HTR-8/SVneo (cell line): ENCODE measurements around the gene SIRT4.

Experiments
- DNase-seq: peaks from one replicate; pipeline ENCODE4 v3.0.0; 2011; ENCODE audit warnings: low spot score, mixed read lengths; ENCODE audit not compliant: insufficient read length
- FAIRE-seq: peaks from 2 replicates; lab custom pipeline; 2011; peaks lifted over from hg19 to GRCh38; lab: Jason Lieb, UNC

Gene SIRT4

GRCh38 chr12:120276734-120277133, 25.4 kb upstream of the SIRT4 start:
- FAIRE-seq (no peak), DNase-seq (no peak)

GRCh38 chr12:120278137-120279069, 23.7 kb upstream of the SIRT4 start:
- DNase-seq (no peak), FAIRE-seq (no peak)

GRCh38 chr12:120283318-120283717, 18.8 kb upstream of the SIRT4 start:
- DNase-seq (no peak), FAIRE-seq (no peak)

- DNase-seq (no peak), FAIRE-seq (no peak)
Measured at GRCh38 chr12:120284381-120284780, 17.7 kb upstream of the SIRT4 start.

- no peak for FAIRE-seq
- DNase-seq: no peak
Measured at GRCh38 chr12:120286768-120287490, 15.2 kb upstream of the SIRT4 start.

- DNase-seq (no peak), FAIRE-seq (no peak)
Measured at GRCh38 chr12:120287491-120287890, 14.6 kb upstream of the SIRT4 start.

- no peak for FAIRE-seq
- DNase-seq: no peak
Measured at GRCh38 chr12:120290609-120291305, 11.4 kb upstream of the SIRT4 start.

- FAIRE-seq (no peak), DNase-seq (no peak)
Measured at GRCh38 chr12:120292411-120292660, 9.8 kb upstream of the SIRT4 start.

GRCh38 chr12:120292661-120293531, 9.2 kb upstream of the SIRT4 start, which contains the start of gene RNU4-1:
TSS of gene RNU4-1 (minus strand) at chr12:120293237.
- DNase-seq (peak; percentile 54), FAIRE-seq (no peak)

GRCh38 chr12:120314220-120314619, 12.1 kb downstream of the SIRT4 start:
- DNase-seq (no peak), FAIRE-seq (no peak)

GRCh38 chr12:120316798-120317223, 14.7 kb downstream of the SIRT4 start:
- no peak for FAIRE-seq

GRCh38 chr12:120317224-120318105, 15.3 kb downstream of the SIRT4 start:
- FAIRE-seq: peak; percentile 99
- peak; percentile 99 for DNase-seq

More at GRCh38 chr12:120316798-120317223, 14.7 kb downstream of the SIRT4 start:
- no peak for DNase-seq

- DNase-seq: no peak
Measured at GRCh38 chr12:120321382-120322202, 19.5 kb downstream of the SIRT4 start.

GRCh38 chr12:120323772-120324171, 21.7 kb downstream of the SIRT4 start:
- FAIRE-seq (no peak), DNase-seq (no peak)

More at GRCh38 chr12:120321382-120322202, 19.5 kb downstream of the SIRT4 start:
- FAIRE-seq: no peak

- no peak for FAIRE-seq
- DNase-seq: no peak
Measured at GRCh38 chr12:120324841-120325417, 22.8 kb downstream of the SIRT4 start.

GRCh38 chr12:120327593-120327992, 25.5 kb downstream of the SIRT4 start, which contains the start of gene PLA2G1B:
TSS of gene PLA2G1B (minus strand) at chr12:120327779. CDS start at chr12:120327753, 26 bp downstream.
- FAIRE-seq (no peak), DNase-seq (no peak)

GRCh38 chr12:120328228-120328627, 26.1 kb downstream of the SIRT4 start:
- no peak for DNase-seq
- no peak for FAIRE-seq

GRCh38 chr12:120331390-120331789, 29.3 kb downstream of the SIRT4 start:
- DNase-seq (no peak), FAIRE-seq (no peak)
